Activated CD4-positive, alpha-beta T cell treated with anti-CD3 and anti-CD28 coated beads, Interleukin-2, amount 10 ng/mL, durations not matched to agents 7 days and 5 days (primary cell): ENCODE measurements around the gene BET1. TPM values are rescaled to one million over a fixed set of nuclear protein-coding genes. Genes with fewer than 3 reads are reported as not detected.

Source experiments
- CTCF ChIA-PET: fragments of 350-600 bp; sonication (Branson Sonifier 250); formaldehyde crosslinking; loops from one replicate; lab custom pipeline; 2021; ENCODE audit warnings: antibody characterized with exemption; lab: Charles Lee
- POLR2A ChIA-PET: fragments of 350-600 bp; sonication (Branson Sonifier 250); formaldehyde crosslinking; loops from one replicate; lab custom pipeline; 2021; ENCODE audit warnings: antibody characterized with exemption; lab: Charles Lee
- DNase-seq: peaks from one replicate; pipeline ENCODE4 v3.0.0-alpha.2; 2020
- H3K27ac Mint-ChIP-seq: one replicate; pipeline ENCODE4 v1.8.0; 2021; ENCODE audit warnings: mild to moderate bottlenecking, moderate library complexity, mixed read lengths
- H3K27me3 Mint-ChIP-seq: one replicate; pipeline ENCODE4 v1.8.0; 2021; ENCODE audit warnings: mixed read lengths
- H3K36me3 Mint-ChIP-seq: one replicate; pipeline ENCODE4 v1.8.0; 2021; ENCODE audit warnings: low read depth, mixed read lengths
- H3K4me1 Mint-ChIP-seq: one replicate; pipeline ENCODE4 v1.8.0; 2021; ENCODE audit warnings: mixed read lengths
- H3K4me3 Mint-ChIP-seq: one replicate; pipeline ENCODE4 v1.8.0; 2021; ENCODE audit warnings: mild to moderate bottlenecking, moderate library complexity, mixed read lengths
- H3K9me3 Mint-ChIP-seq: one replicate; pipeline ENCODE4 v1.8.0; 2021; ENCODE audit warnings: mixed read lengths
- total RNA-seq, 2 experiments: library from RNA; stranded (reverse); gene quantifications; one replicate each; pipeline ENCODE4 v1.2.3, GENCODE V29; 2021

The BET1 gene
- total RNA-seq, 2 experiments from 2014 or later = 19.2 to 20.0 TPM

DNA sequence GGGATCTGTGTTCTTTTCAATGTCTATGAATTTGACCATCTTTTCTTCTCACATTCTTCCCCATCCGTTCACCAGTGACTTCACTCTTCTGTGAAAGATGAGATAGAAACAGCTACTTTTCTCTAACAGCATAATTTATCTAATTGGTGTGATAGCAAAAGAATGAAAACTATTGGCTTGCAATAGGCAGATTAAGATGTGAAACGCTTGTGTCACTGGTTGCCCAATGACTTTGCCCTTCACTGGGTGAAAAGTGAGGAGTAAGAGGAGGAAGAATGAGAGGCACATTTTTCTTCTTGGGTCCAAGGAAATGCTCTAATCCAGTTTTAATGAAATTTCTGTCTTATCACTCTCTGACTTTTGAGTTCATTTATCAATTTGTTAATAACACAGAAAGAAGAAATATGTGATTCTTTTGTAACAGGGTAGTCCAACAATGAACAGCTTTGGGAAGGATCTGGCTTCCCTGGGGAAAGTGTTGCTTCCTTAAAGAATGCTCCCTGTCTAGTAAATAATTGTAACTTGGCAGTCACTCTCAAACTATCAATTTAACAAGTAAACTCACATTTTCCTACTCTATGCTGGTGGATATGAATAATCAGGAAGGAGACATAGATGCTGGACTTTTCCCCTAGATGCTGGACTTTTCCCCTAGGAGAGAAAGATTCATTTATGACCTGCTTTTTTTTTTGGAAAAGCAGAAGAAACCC is 35.1 kb downstream of the BET1 start:
- no peak for DNase-seq
- Mint-ChIP-seq H3K4me1 (no peaks in the 10 kb centered on the region), H3K4me3 (no peak overlapping the region), H3K27me3 (no peaks in the 10 kb centered on the region), H3K27ac (no peak overlapping the region), H3K9me3 (no peaks in the 10 kb centered on the region), H3K36me3 (no peaks in the 10 kb centered on the region)
- ChIA-PET POLR2A (no interaction called here), CTCF (no interaction called here)

DNA sequence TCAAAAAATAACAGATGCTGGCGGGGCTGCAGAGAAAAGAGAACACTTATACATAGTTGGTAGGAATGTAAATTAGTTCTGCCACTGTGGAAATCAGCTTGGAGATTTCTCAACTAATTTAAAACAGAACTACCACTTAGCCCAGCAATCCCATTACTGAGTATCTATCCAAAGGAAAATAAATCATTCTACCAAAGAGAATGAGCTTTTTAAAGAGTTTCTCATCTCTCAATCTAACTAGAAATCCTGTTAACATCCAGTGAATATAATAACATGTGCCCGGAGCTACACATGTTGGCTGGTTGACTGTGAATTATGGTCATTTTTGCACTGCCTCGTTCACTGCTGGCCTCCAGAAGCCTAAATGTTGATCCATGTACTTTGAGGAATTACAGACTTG is 39.3 kb downstream of the BET1 start:
- no peak for DNase-seq
- Mint-ChIP-seq H3K9me3 (no peaks in the 10 kb centered on the region), H3K4me3 (no peak overlapping the region), H3K27me3 (no peaks in the 10 kb centered on the region), H3K36me3 (no peaks in the 10 kb centered on the region), H3K4me1 (no peaks in the 10 kb centered on the region), H3K27ac (no peak overlapping the region)
- POLR2A ChIA-PET = no interaction called here
- CTCF ChIA-PET = no interaction called here

DNA sequence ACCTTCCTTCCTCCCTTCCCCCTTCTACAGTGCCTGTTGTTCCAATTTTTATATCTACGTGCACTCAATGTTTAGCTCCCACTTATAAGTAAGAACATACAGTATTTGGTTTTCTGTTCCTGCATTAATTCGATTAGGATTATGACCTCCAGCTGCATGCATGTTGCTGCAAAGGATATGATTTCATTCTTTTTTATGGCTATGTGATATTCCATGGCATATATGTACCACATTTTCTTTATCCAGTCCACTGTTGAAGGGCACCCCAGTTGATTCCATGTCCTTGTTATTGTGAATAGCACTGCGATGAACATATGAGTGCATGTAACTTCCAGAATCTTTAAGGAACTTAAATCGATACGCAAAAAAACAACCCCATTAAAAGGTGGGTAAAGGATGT is 39.9 kb downstream of the BET1 start:
- CTCF ChIA-PET = no interaction called here
- H3K4me1 Mint-ChIP-seq = no peaks in the 10 kb centered on the region

DNA sequence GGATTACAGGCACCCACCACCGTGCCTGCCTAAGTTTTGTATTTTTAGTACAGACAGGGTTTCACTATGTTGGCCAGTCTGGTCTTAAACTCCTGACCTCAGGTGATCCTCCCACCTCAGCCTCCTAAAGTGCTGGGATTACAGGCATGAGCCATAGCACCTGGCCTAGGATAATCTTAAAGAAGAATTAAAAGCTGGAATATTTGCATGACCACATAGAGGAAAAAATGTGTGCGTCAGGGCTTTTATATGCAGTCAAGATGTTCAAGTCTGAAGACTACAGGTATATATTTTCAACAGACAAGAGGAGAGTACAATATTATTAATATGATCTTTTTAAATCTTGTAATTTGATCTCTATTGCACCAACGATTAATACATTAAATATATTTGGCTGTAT is 43.2 kb downstream of the BET1 start:
- Mint-ChIP-seq H3K9me3 (no peaks in the 10 kb centered on the region), H3K4me3 (no peak overlapping the region), H3K36me3 (no peaks in the 10 kb centered on the region), H3K4me1 (no peaks in the 10 kb centered on the region), H3K27ac (no peak overlapping the region), H3K27me3 (no peaks in the 10 kb centered on the region)
- POLR2A ChIA-PET = no interaction called here
- DNase-seq = no peak
- CTCF ChIA-PET = no interaction called here

More for the DNA sequence above, 39.9 kb downstream of the BET1 start:
- H3K4me3 Mint-ChIP-seq = no peak overlapping the region
- DNase-seq = no peak
- no peak overlapping the region for H3K27ac Mint-ChIP-seq
- H3K9me3 Mint-ChIP-seq = no peaks in the 10 kb centered on the region
- POLR2A ChIA-PET = no interaction called here
- H3K27me3 Mint-ChIP-seq = no peaks in the 10 kb centered on the region
- H3K36me3 Mint-ChIP-seq = no peaks in the 10 kb centered on the region

DNA sequence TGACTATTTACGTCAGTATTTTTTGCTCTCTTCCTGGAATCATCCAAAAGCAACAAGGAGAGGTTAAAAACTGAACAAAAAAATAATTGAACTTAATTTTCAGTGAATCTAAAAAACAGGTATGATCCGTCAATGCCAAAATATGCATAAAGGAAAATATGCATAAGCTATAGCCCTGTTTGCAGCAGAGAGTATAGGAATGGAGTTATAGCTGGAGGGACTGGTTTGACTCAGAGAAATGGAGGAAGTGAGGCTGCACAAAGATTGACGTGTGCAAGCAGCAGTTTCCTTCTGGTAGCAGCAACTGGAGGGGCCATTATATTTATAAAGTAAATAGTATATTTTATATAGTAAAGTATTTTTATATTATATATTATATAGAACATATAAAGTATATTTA is 45.5 kb downstream of the BET1 start:
- no peak overlapping the region for H3K4me3 Mint-ChIP-seq
- H3K36me3 Mint-ChIP-seq = no peaks in the 10 kb centered on the region
- CTCF ChIA-PET = no interaction called here
- POLR2A ChIA-PET = no interaction called here
- no peak overlapping the region for H3K27ac Mint-ChIP-seq
- no peaks in the 10 kb centered on the region for H3K9me3 Mint-ChIP-seq
- no peaks in the 10 kb centered on the region for H3K4me1 Mint-ChIP-seq
- DNase-seq = no peak
- no peaks in the 10 kb centered on the region for H3K27me3 Mint-ChIP-seq

DNA sequence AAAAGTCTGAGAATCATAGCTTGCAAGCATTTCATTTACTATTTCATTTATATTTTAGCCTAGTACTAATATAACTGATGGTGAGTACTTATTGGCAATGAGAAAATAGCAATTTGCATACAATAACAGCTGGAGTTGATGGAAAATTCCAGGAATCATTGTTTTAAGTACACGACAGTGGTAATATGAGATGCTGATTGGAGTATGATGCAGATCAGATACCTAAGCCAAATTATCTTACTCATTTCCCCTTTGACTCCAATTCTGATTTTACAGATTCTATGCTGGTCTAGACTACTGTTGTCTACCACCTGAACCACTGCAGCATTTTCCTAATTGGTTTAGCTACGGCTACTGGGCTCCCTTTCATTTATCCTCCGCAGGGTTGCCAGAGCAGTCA is 45.9 kb downstream of the BET1 start:
- CTCF ChIA-PET = no interaction called here
- no peaks in the 10 kb centered on the region for H3K36me3 Mint-ChIP-seq
- H3K9me3 Mint-ChIP-seq = no peaks in the 10 kb centered on the region
- H3K27me3 Mint-ChIP-seq = no peaks in the 10 kb centered on the region
- H3K4me3 Mint-ChIP-seq = no peak overlapping the region
- POLR2A ChIA-PET = no interaction called here
- no peaks in the 10 kb centered on the region for H3K4me1 Mint-ChIP-seq
- no peak for DNase-seq
- H3K27ac Mint-ChIP-seq = no peak overlapping the region

DNA sequence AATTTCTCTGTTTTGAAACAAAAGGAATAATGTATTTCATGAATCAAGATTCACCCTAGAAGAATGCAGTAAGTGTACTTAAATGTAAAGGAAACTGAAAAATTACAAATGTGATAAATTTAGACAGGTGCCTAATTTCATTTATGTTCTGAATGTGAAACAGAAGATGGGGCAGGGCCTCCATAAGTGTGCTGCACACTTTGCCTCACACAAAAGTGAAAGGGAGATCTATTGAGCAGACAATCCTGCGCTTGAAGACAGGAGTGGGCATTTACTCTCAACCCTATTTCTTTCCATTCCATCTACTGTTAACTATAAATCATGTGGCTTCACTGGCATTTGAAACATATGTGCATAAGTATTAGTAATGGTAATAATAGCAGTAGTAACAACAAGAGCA is 46.4 kb downstream of the BET1 start:
- ChIA-PET CTCF (no interaction called here), POLR2A (no interaction called here)

DNA sequence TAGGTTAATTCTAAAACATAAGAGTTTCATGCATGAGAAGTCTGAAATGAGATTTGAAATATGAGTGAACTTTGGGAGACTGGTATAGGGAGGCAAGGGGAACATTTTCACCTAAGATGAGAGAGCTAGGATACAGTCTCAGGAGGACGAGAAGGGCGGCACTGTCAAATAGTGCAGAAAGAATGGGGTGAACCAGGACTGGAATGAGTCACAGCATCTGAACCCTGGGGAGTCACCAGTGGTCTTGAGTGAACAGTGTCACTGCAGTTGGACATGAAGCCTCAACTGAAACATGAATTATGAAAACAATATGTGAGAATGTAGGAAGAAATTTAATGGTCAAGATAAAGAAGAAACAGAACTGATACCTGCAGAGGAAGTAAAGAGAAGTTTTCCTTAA is 48.9 kb downstream of the BET1 start:
- H3K27ac Mint-ChIP-seq = no peak overlapping the region
- no peak for DNase-seq
- H3K36me3 Mint-ChIP-seq = no peaks in the 10 kb centered on the region
- no peaks in the 10 kb centered on the region for H3K27me3 Mint-ChIP-seq
- CTCF ChIA-PET = no interaction called here
- no peaks in the 10 kb centered on the region for H3K4me1 Mint-ChIP-seq
- no peak overlapping the region for H3K4me3 Mint-ChIP-seq
- POLR2A ChIA-PET = no interaction called here
- no peaks in the 10 kb centered on the region for H3K9me3 Mint-ChIP-seq

More for the DNA sequence above, 46.4 kb downstream of the BET1 start:
- no peak overlapping the region for H3K4me3 Mint-ChIP-seq
- H3K4me1 Mint-ChIP-seq = no peaks in the 10 kb centered on the region
- no peaks in the 10 kb centered on the region for H3K27me3 Mint-ChIP-seq
- no peaks in the 10 kb centered on the region for H3K36me3 Mint-ChIP-seq
- DNase-seq = no peak
- no peaks in the 10 kb centered on the region for H3K9me3 Mint-ChIP-seq
- H3K27ac Mint-ChIP-seq = no peak overlapping the region

DNA sequence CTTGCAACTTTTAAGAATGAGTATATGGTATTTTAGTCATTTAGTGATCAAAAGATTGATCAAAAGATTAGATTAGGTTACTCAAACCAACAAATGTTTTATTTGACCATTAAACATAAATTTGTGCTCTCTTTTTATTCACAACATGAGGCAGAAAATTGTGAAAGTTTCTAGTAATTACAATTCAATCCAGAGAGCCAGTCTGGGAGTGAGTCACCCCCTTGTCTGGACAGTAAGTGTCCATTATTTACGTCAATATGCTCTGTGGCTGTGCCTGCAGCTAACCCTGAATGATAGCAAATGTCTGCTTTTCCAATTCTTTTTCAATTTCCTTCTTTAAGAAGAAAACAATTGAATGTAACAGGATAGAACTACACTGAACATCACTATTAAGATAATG is 54.7 kb downstream of the BET1 start:
- POLR2A ChIA-PET = no interaction called here
- no peak overlapping the region for H3K4me3 Mint-ChIP-seq
- no peak for DNase-seq
- H3K36me3 Mint-ChIP-seq = no peaks in the 10 kb centered on the region
- H3K9me3 Mint-ChIP-seq = no peaks in the 10 kb centered on the region
- no peak overlapping the region for H3K27ac Mint-ChIP-seq
- H3K27me3 Mint-ChIP-seq = peaks cover 2% of the 10 kb centered on the region
- CTCF ChIA-PET = no interaction called here
- no peaks in the 10 kb centered on the region for H3K4me1 Mint-ChIP-seq

DNA sequence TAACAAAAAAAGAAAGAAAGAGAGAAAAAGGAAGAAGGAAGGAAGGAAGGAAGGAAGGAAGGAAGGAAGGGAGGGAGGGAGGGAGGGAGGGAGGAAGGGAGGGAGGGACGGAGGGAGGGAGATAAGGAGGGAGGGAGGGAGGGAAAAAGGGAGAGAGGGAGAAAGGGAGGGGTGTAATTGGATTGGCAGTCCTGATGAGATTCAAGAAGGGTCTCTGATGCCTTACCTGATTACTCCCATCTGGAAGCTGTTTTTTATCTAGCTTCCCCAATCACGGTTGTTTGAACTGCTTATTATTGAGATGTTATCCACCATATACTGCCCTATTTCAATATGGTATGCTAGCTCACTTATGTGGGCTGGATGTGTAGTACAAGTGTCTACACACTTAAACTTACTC is 55.3 kb downstream of the BET1 start:
- Mint-ChIP-seq H3K27me3 (peaks cover 2% of the 10 kb centered on the region), H3K36me3 (no peaks in the 10 kb centered on the region), H3K4me3 (no peak overlapping the region), H3K4me1 (no peaks in the 10 kb centered on the region), H3K9me3 (no peaks in the 10 kb centered on the region), H3K27ac (no peak overlapping the region)
- ChIA-PET POLR2A (no interaction called here), CTCF (no interaction called here)
- no peak for DNase-seq

DNA sequence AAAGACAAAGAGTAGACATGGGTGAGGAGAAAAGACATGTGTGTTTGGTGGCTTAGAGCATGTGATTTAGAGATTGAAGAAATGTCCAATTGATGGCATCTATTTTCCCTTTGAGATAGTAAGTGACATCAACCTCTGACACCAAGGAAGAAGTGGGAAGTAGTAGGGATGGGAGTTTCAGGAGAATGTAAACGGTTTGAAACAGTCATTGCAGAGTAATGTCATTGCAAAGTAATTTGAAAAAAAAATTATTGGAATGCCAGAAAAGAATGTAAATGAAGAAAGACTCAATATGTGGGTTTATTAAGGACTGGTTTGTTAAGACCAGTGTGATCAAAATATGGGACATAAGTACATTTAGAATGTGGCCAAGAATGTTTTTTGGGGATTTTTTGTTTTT is 56.0 kb downstream of the BET1 start:
- Mint-ChIP-seq H3K9me3 (no peaks in the 10 kb centered on the region), H3K4me3 (no peak overlapping the region), H3K4me1 (no peaks in the 10 kb centered on the region), H3K27me3 (peaks cover 4% of the 10 kb centered on the region), H3K27ac (no peak overlapping the region), H3K36me3 (no peaks in the 10 kb centered on the region)
- CTCF ChIA-PET = no interaction called here
- POLR2A ChIA-PET = no interaction called here
- no peak for DNase-seq

DNA sequence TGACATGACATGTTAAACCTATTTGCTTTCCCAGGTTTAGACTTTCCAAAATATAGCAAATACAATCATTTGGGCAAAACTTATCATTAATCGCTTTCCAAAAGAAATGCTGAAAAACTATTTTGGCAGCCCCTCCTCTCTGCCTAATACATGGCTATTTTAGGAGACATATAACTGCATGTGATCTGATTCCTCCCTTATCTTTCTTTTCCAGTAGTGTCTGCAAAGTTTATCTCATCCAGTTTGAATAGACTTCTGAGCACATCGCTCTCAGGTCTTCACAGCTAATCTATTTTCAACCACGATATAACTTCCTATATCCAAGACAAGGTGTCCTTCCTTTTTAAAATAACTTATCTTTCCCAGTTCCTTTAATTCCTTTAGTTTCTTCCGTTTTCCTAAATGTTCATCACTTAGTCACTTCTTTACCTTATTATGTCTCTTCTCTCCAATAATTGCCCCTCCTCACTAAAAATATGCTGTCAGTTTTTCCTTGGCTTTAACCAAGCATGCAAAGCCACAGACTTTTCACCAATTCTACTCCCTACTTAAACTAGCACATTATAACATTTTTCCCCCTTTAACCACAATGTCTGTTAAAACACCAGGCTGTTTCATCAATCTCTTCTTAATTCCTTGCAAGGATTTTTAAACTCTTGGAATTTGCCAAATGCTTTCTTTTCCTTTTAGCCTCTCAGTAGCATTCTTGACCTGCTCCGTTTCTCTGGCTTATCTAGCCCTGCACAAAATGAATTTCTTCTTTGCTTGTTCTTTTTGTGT is 58.2 kb downstream of the BET1 start:
- CTCF ChIA-PET = no interaction called here
- POLR2A ChIA-PET = no interaction called here
- Mint-ChIP-seq H3K27me3 (peaks cover 4% of the 10 kb centered on the region), H3K36me3 (no peaks in the 10 kb centered on the region), H3K4me3 (no peak overlapping the region), H3K9me3 (no peaks in the 10 kb centered on the region), H3K4me1 (no peaks in the 10 kb centered on the region), H3K27ac (no peak overlapping the region)
- DNase-seq = no peak

DNA sequence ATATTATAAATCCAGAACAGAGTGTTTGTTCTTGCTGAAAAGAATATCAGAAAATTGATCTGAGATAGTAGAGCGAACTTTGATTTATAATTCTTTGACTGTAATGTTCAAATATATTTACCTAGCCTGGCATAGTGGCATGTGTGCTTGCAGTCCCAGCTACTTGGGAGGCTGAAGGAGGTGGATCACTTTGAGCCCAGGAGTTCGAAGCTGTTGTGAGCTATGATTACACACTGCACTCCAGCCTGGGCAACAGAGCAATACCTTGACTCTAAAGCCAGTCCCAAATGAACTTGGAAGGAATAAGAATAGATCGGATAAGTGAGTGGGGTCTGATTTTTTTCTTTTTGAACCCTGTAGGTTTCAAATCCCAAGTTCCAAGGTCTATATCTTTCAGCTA is 59.1 kb downstream of the BET1 start:
- no peaks in the 10 kb centered on the region for H3K9me3 Mint-ChIP-seq
- no peaks in the 10 kb centered on the region for H3K36me3 Mint-ChIP-seq
- no peak overlapping the region for H3K27ac Mint-ChIP-seq
- ChIA-PET CTCF (no interaction called here), POLR2A (no interaction called here)
- DNase-seq = no peak
- H3K4me1 Mint-ChIP-seq = no peaks in the 10 kb centered on the region
- peaks cover 6% of the 10 kb centered on the region for H3K27me3 Mint-ChIP-seq
- H3K4me3 Mint-ChIP-seq = no peak overlapping the region

DNA sequence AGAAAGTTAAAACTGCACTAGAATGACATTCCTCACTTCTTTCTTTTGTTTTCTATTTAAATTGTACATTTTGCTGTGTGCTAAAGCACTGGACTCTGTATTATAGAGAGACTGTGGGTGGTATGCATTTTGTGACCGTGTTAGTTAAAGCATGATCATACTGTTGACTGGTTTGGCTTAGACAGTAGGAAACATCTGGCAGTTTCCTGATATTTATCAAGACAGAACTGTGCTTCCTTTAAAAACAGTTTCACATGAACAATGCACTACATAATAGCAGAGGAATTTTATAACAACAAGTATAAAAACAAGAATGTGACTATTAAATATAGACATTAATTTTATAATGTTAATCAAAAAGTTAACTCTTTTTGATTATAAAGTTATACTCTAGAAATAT is 59.5 kb downstream of the BET1 start:
- Mint-ChIP-seq H3K27ac (no peak overlapping the region), H3K4me3 (no peak overlapping the region), H3K36me3 (no peaks in the 10 kb centered on the region), H3K27me3 (peaks cover 6% of the 10 kb centered on the region), H3K9me3 (no peaks in the 10 kb centered on the region), H3K4me1 (no peaks in the 10 kb centered on the region)
- no peak for DNase-seq
- POLR2A ChIA-PET = no interaction called here
- CTCF ChIA-PET = no interaction called here
